Subcutaneous abdominal adipose tissue (tissue), 5 donors: ENCODE data around the gene TMX3.
A peak's percentile ranks its signal among the peaks of the same experiment; 100 is the strongest.

ENCODE experiments used
- H3K27ac ChIP-seq: one replicate; pipeline ENCODE4 v1.7.0; 2013; ENCODE audit warnings: low read depth, mild to moderate bottlenecking, inconsistent platforms, low read length, moderate library complexity
- H3K27me3 ChIP-seq, 5 donors: one replicate each; pipeline ENCODE4 v1.7.0; 2013; ENCODE audit warnings: low read length in 5 of 5, inconsistent platforms in 1 of 5; ENCODE audit not compliant: control insufficient read depth in 5 of 5, insufficient read depth in 4 of 5
- H3K36me3 ChIP-seq, 5 donors: one replicate each; pipeline ENCODE4 v1.7.0; 2013; ENCODE audit warnings: low read length in 5 of 5; ENCODE audit not compliant: control insufficient read depth in 5 of 5, insufficient read depth in 5 of 5
- H3K4me1 ChIP-seq, 5 donors: one replicate each; pipeline ENCODE4 v1.7.0; 2013; ENCODE audit warnings: low read length in 5 of 5, mild to moderate bottlenecking in 3 of 5, moderate library complexity in 1 of 5; ENCODE audit not compliant: control insufficient read depth in 5 of 5, insufficient read depth in 5 of 5
- H3K4me3 ChIP-seq, 5 donors: one replicate each; pipeline ENCODE4 v1.7.0; 2013; ENCODE audit warnings: low read length in 5 of 5, low read depth in 1 of 5
- H3K9ac ChIP-seq, 5 donors: one replicate each; pipeline ENCODE4 v1.7.0; 2013; ENCODE audit warnings: low read length in 5 of 5, mild to moderate bottlenecking in 4 of 5, moderate library complexity in 3 of 5
- H3K9me3 ChIP-seq, 5 donors: one replicate each; pipeline ENCODE4 v1.7.0; 2013; ENCODE audit warnings: low read length in 5 of 5; ENCODE audit not compliant: control insufficient read depth in 5 of 5
- donor health status: healthy.
- donor health status: healthy.
- donor health status: healthy.
- donor health status: healthy.
- donor health status: healthy.

The TMX3 gene

DNA sequence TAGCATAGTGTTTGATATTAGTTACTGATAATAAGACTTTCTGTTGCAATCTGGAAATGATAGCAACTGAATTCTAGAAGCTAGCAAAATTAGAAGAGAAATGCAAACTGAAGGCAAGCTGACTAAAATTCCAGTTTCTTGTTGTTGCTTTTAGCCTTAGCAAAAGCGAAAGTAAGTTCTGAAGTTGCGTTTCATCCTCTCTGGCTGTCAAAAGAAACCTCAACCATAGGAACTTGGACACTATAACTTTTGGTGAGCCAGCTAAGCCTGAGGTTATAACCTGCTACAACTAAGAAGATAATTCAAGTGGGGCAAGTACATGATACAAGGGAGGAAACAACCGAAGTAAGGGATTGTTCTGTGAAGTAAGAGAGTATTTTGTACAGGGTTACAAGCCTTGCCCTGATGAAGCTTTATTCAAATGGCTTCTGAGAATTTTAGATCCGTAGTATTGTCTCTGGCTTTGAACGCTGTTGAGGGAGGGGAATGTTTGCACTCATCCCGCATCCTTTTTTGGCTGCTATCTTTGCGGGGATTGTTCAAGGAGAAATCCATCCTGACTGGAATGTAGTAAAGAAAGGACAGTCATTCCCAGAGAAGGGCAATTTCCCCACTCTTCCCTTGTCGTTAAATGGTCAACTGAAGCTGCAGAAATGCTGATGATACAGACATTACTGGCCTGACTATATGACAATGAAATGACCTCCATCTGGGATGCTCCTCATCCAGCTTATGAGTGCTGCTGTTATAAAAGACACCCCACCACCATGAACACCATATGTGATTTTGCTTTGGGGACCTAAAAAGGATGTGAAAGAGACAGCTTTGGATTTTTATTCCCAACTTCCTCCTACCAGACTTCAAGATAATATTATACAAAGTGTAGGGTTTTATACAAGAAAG lies 7.0 kb upstream of the TMX3 start:
- peak overlapping the region; percentile 15 for H3K27ac ChIP-seq
- H3K36me3 ChIP-seq, result no peaks in the 10 kb centered on the region
- H3K9ac ChIP-seq, result peak overlapping the region in 4 of 5 donors; percentile 43 to 61 (median 54)
- H3K4me3 ChIP-seq, result peak overlapping the region; percentile 13 to 70 (median 49)
- H3K4me1 ChIP-seq, result peaks cover 0 to 14% (median 8%) of the 10 kb centered on the region in 5 donors
- H3K9me3 ChIP-seq, result no peaks in the 10 kb centered on the region
- no peaks in the 10 kb centered on the region for H3K27me3 ChIP-seq

GRCh38 chr18:68714366-68714711 lies 569 bp downstream of the TMX3 start:
- Histone ChIP-seq H3K36me3 (peaks cover 22 to 27% (median 24%) of the 10 kb centered on the region in 5 donors), H3K9me3 (no peaks in the 10 kb centered on the region), H3K27me3 (peaks cover 0 to 3% (median 0%) of the 10 kb centered on the region in 5 donors), H3K4me3 (peak overlapping the region; percentile 92 to 99 (median 98)), H3K9ac (peak overlapping the region; percentile 40 to 90 (median 88)), H3K4me1 (peaks cover 3 to 27% (median 23%) of the 10 kb centered on the region in 5 donors), H3K27ac (peak overlapping the region; percentile 70)

DNA sequence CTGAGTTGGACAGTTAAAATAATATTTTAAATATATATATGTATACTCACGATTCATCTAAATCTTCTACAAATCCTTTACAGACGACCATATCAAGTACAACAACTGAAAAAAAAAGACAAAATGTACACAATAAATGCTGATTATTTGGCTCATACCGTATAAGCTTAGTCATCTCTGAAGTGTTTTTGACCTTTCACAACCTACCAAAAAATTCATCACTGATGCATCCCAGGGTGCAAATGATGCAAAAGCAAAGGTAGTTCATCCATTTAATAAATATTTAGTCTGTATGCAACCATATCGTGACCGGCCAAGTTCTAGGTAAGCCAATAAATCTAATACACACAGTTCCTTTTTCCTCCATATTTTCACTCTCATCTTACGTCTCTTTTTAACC lies 1.1 kb downstream of the TMX3 start:
- peak overlapping the region; percentile 92 to 99 (median 98) for H3K4me3 ChIP-seq
- peak overlapping the region; percentile 40 to 90 (median 88) for H3K9ac ChIP-seq
- peaks cover 23 to 32% (median 29%) of the 10 kb centered on the region in 5 donors for H3K36me3 ChIP-seq
- H3K9me3 ChIP-seq, result no peaks in the 10 kb centered on the region
- peaks cover 0 to 3% (median 0%) of the 10 kb centered on the region in 5 donors for H3K27me3 ChIP-seq
- peaks cover 3 to 27% (median 23%) of the 10 kb centered on the region in 5 donors for H3K4me1 ChIP-seq
- H3K27ac ChIP-seq, result peak overlapping the region; percentile 70

DNA sequence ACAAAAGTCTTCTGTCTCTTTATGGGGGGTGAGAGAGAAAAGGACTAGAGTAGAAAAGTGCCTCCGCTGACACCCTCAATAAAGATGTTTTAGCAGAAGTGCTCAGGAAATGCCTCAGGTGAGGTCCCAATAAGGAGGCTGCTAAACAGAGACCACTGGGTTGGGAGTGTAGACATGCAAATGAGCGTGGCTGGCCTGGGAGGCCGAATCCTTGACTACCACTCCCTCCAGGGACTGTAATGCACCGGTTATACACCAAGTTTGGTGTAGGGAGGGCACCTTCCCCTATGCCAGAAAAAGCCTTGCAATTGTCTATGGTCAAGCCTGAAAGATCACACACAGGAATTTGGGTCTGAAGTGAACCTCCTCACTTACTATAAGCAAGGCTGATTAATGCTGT lies 1.8 kb downstream of the TMX3 start:
- peaks cover 29 to 39% (median 35%) of the 10 kb centered on the region in 5 donors for H3K36me3 ChIP-seq
- H3K27ac ChIP-seq, result no peak overlapping the region
- no peaks in the 10 kb centered on the region for H3K9me3 ChIP-seq
- no peak overlapping the region for H3K9ac ChIP-seq
- peaks cover 3 to 27% (median 23%) of the 10 kb centered on the region in 5 donors for H3K4me1 ChIP-seq
- H3K27me3 ChIP-seq, result peaks cover 0 to 3% (median 0%) of the 10 kb centered on the region in 5 donors
- H3K4me3 ChIP-seq, result no peak overlapping the region

GRCh38 chr18:68707646-68708045 lies 7.3 kb downstream of the TMX3 start:
- H3K9me3 ChIP-seq, result no peaks in the 10 kb centered on the region
- H3K4me3 ChIP-seq, result no peak overlapping the region
- H3K27me3 ChIP-seq, result no peaks in the 10 kb centered on the region
- no peak overlapping the region for H3K27ac ChIP-seq
- H3K4me1 ChIP-seq, result peaks cover 0 to 4% (median 0%) of the 10 kb centered on the region in 5 donors
- H3K36me3 ChIP-seq, result peaks cover 43 to 64% (median 51%) of the 10 kb centered on the region in 5 donors
- H3K9ac ChIP-seq, result no peak overlapping the region

- Histone ChIP-seq H3K4me3 (no peak overlapping the region), H3K27ac (no peak overlapping the region), H3K9ac (no peak overlapping the region), H3K9me3 (no peaks in the 10 kb centered on the region), H3K36me3 (peaks cover 28 to 48% (median 37%) of the 10 kb centered on the region in 5 donors), H3K27me3 (no peaks in the 10 kb centered on the region), H3K4me1 (no peaks in the 10 kb centered on the region)
Observed at GRCh38 chr18:68705119-68705518, 9.8 kb downstream of the TMX3 start.

GRCh38 chr18:68703326-68703725 lies 11.6 kb downstream of the TMX3 start:
- peaks cover 11 to 32% (median 21%) of the 10 kb centered on the region in 5 donors for H3K36me3 ChIP-seq
- H3K27ac ChIP-seq, result no peak overlapping the region
- H3K9ac ChIP-seq, result no peak overlapping the region
- no peaks in the 10 kb centered on the region for H3K9me3 ChIP-seq
- no peaks in the 10 kb centered on the region for H3K27me3 ChIP-seq
- H3K4me3 ChIP-seq, result no peak overlapping the region
- no peaks in the 10 kb centered on the region for H3K4me1 ChIP-seq

- no peak overlapping the region for H3K9ac ChIP-seq
- H3K4me3 ChIP-seq, result no peak overlapping the region
- H3K27ac ChIP-seq, result no peak overlapping the region
- peaks cover 9 to 24% (median 23%) of the 10 kb centered on the region in 5 donors for H3K36me3 ChIP-seq
- no peaks in the 10 kb centered on the region for H3K9me3 ChIP-seq
- H3K27me3 ChIP-seq, result no peaks in the 10 kb centered on the region
- H3K4me1 ChIP-seq, result no peaks in the 10 kb centered on the region
Observed at GRCh38 chr18:68701353-68701752, 13.6 kb downstream of the TMX3 start.

GRCh38 chr18:68699043-68699442 lies 15.9 kb downstream of the TMX3 start:
- H3K9me3 ChIP-seq, result no peaks in the 10 kb centered on the region
- H3K9ac ChIP-seq, result no peak overlapping the region
- peaks cover 19 to 29% (median 22%) of the 10 kb centered on the region in 5 donors for H3K36me3 ChIP-seq
- no peak overlapping the region for H3K4me3 ChIP-seq
- no peaks in the 10 kb centered on the region for H3K27me3 ChIP-seq
- H3K4me1 ChIP-seq, result no peaks in the 10 kb centered on the region
- no peak overlapping the region for H3K27ac ChIP-seq

- no peak overlapping the region for H3K9ac ChIP-seq
- H3K27me3 ChIP-seq, result no peaks in the 10 kb centered on the region
- no peaks in the 10 kb centered on the region for H3K4me1 ChIP-seq
- H3K9me3 ChIP-seq, result no peaks in the 10 kb centered on the region
- H3K4me3 ChIP-seq, result no peak overlapping the region
- peaks cover 21 to 43% (median 34%) of the 10 kb centered on the region in 5 donors for H3K36me3 ChIP-seq
- no peak overlapping the region for H3K27ac ChIP-seq
Observed at GRCh38 chr18:68696937-68697336, 18.0 kb downstream of the TMX3 start.
